Astrocyte of the spinal cord (primary cell): ENCODE measurements around the gene ITCH.
A peak's percentile ranks its signal among the peaks of the same experiment; 100 is the strongest.
"Not testable (repeated sequence)": the region's sequence is repeated elsewhere in the genome, so short reads cannot be mapped to it uniquely, and the experiment has no call there.

Experiments
- DNase-seq: peaks from one replicate; pipeline ENCODE4 v3.0.0; 2011; ENCODE audit warnings: low read depth, low spot score
- H3K4me3 ChIP-seq: 2 replicates; pipeline ENCODE4 v1.5.1; 2011; ENCODE audit warnings: low read depth, mild to moderate bottlenecking, low read length, moderate library complexity
- CTCF ChIP-seq: IDR thresholded peaks from 2 replicates; pipeline ENCODE4 v1.5.1; 2012; ENCODE audit warnings: low read depth, mild to moderate bottlenecking, low read length, inconsistent platforms
- in situ Hi-C: cut with HindIII; loops from 2 replicates; pipeline ENCODE4 v1.10.0; 2017; ENCODE audit warnings: low sequenced_read_pairs

ITCH gene

GRCh38 chr20:34514897-34515483 is 151.9 kb downstream of the ITCH start:
- H3K4me3 ChIP-seq, result peak overlapping the region; percentile 89
- no peak for TF ChIP-seq CTCF

GRCh38 chr20:34515484-34516246 is 152.6 kb downstream of the ITCH start:
- peak overlapping the region; percentile 89 for H3K4me3 ChIP-seq
- peak; percentile 52 for DNase-seq
- TF ChIP-seq CTCF, result no peak
- in situ Hi-C loops, result no loop called here

More at GRCh38 chr20:34514897-34515483, 151.9 kb downstream of the ITCH start:
- DNase-seq, result no peak
- in situ Hi-C loops, result no loop called here

GRCh38 chr20:34516247-34517113 is 153.4 kb downstream of the ITCH start, which contains the start of gene DYNLRB1:
DYNLRB1 (plus strand) TSS chr20:34516422; CDS start chr20:34516459, 37 bp downstream.
- in situ Hi-C loops, result no loop called here
- no peak for TF ChIP-seq CTCF
- DNase-seq, result peak; percentile 96
- H3K4me3 ChIP-seq, result peak within 1 kb of the TSS; percentile 89

- H3K4me3 ChIP-seq, result peak overlapping the region; percentile 89
- no peak for TF ChIP-seq CTCF
- DNase-seq, result peak; percentile 22
- in situ Hi-C loops, result no loop called here
Measured at GRCh38 chr20:34517114-34517505, 154.0 kb downstream of the ITCH start.

GRCh38 chr20:34518863-34519262 is 155.8 kb downstream of the ITCH start:
- in situ Hi-C loops, DNase-seq, H3K4me3 ChIP-seq: not testable (repeated sequence)

GRCh38 chr20:34519841-34520240 is 156.8 kb downstream of the ITCH start:
- H3K4me3 ChIP-seq, DNase-seq, in situ Hi-C loops: not testable (repeated sequence)

GRCh38 chr20:34522969-34523871 is 160.1 kb downstream of the ITCH start:
- in situ Hi-C loops, result no loop called here
- peak; percentile 75 for TF ChIP-seq CTCF
- no peak overlapping the region for H3K4me3 ChIP-seq
- DNase-seq, result peak; percentile 64
